GM12865 (cell line): ENCODE data around the gene CLEC5A.

Experiments
- DNase-seq: peaks from one replicate; pipeline ENCODE4 v3.0.0; 2010; ENCODE audit warnings: low read depth
- H3K4me3 ChIP-seq: 2 replicates; pipeline ENCODE4 v1.5.1; 2011; ENCODE audit warnings: mild to moderate bottlenecking, low read depth, low read length, control low read depth
- TF ChIP-seq, protein P1 (sequence below): IDR thresholded peaks from 2 replicates; pipeline ENCODE4 v1.5.1; 2011; ENCODE audit warnings: low read length, control low read depth, low read depth, inconsistent platforms; ENCODE audit not compliant: insufficient read depth; ENCODE audit errors: missing control alignments

Gene CLEC5A

GRCh38 chr7:141960687-141961422 lies 14.1 kb upstream of the CLEC5A start:
- no peak for DNase-seq
- TF ChIP-seq, protein P1, sequence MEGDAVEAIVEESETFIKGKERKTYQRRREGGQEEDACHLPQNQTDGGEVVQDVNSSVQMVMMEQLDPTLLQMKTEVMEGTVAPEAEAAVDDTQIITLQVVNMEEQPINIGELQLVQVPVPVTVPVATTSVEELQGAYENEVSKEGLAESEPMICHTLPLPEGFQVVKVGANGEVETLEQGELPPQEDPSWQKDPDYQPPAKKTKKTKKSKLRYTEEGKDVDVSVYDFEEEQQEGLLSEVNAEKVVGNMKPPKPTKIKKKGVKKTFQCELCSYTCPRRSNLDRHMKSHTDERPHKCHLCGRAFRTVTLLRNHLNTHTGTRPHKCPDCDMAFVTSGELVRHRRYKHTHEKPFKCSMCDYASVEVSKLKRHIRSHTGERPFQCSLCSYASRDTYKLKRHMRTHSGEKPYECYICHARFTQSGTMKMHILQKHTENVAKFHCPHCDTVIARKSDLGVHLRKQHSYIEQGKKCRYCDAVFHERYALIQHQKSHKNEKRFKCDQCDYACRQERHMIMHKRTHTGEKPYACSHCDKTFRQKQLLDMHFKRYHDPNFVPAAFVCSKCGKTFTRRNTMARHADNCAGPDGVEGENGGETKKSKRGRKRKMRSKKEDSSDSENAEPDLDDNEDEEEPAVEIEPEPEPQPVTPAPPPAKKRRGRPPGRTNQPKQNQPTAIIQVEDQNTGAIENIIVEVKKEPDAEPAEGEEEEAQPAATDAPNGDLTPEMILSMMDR = no peak
- H3K4me3 ChIP-seq = no peak overlapping the region

DNA sequence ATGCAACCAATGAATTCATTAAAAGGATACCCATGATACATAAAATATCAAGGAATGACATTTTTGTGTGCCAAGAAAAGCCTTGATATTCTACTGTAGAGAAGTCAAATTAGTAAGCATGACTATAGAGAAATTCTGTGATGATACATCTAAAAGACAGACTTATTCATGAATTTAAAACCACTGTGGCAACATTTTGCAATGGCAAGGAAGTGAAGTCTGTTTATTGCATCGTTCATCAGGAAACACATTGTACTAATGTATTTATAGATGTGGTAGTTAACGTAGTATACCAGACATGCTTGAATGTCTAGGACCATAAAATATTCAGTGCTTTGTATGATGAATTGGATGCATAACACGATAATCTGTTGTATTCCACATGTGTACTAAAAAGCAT lies 9.3 kb upstream of the CLEC5A start:
- TF ChIP-seq, protein P1 = no peak
- no peak for DNase-seq
- H3K4me3 ChIP-seq = no peak overlapping the region

GRCh38 chr7:141954334-141954733 lies 7.6 kb upstream of the CLEC5A start:
- no peak for DNase-seq
- no peak overlapping the region for H3K4me3 ChIP-seq
- TF ChIP-seq, protein P1 = no peak

DNA sequence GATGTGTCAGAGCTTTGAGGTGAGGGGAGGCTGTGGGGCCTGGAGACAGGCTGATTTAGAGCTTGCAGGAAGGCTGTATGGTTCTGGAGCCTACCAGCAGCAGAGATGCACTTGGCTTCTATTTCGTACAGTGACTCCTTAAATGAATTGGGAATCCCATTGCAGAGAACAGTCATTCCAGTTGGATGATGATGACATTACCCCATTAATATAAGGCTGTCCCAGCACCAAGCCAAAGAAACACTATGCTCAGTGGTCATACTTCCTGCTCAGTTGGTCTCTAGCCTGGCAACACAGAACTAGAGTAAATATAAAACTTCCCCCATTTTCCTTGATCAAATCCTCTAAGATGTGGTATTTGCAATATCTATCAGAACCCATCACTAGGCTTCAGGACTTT lies 5.7 kb upstream of the CLEC5A start:
- no peak for DNase-seq
- H3K4me3 ChIP-seq = no peak overlapping the region
- TF ChIP-seq, protein P1 = no peak

DNA sequence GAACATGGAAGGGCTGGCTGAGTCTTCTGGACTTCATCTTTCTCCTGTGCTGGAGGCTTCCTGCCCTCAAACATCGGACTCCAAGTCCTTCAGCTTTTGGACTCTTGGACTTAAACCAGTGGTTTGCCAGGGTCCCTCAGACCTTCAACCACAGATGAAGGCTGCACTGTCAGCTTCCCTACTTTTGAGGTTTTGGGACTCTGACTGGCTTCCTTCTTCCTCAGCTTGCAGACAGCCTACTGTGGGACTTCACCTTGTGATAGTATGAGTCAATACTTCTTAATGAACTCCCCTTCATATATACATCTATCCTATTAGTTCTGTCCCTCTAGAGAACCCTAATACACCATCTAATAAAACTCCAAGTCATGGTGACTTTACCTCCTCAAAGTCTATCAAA lies 4.0 kb upstream of the CLEC5A start:
- TF ChIP-seq, protein P1 = no peak
- no peak for DNase-seq
- H3K4me3 ChIP-seq = no peak overlapping the region

DNA sequence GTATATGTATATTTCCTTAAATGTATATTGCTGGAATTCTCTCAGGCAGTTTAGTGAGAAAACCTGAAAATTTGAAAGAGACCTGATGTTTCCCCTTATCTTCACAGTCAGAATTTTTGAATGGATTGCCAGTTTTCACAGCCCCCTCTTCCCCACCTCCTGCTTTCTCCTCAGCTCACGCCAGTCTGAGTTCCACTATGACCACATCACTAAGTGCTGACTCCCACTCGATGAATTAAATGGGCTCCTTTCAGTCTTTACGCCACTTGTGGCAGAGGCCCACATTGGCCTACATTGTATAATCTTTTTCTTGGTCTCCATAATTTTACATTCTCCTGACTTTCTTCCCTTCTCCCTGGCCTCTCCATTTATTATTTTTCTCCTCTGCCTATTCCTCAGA lies 3.1 kb upstream of the CLEC5A start:
- no peak overlapping the region for H3K4me3 ChIP-seq
- DNase-seq = no peak
- TF ChIP-seq, protein P1 = no peak

DNA sequence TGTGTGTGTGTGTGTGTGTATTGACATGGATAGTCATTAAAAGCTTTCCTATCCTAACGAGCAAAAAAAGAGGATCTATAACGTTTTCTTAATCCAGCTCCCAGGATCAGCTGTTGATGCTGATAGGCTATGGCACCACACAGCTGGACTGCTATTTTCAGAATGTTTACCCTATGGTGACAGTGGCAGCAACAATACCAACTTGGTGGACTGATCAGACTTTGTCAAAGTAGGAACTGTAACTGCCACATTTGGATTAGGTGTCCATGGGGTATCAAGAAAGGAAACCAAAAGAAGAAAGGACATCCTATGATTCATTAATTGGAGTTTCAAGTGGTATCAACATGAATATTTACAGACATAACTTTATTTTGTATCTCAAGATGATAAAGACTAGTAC lies 2.7 kb upstream of the CLEC5A start:
- H3K4me3 ChIP-seq = no peak overlapping the region
- TF ChIP-seq, protein P1 = no peak
- DNase-seq = no peak
